GM12873 (cell line): ENCODE results near the gene CAMTA1.

Source experiments
- TF ChIP-seq, protein P1 (sequence below): IDR thresholded peaks from 2 replicates; pipeline ENCODE4 v1.5.1; 2012; ENCODE audit warnings: low read depth, mild to moderate bottlenecking, moderate library complexity, low read length, control low read depth; ENCODE audit not compliant: insufficient read depth; ENCODE audit errors: missing control alignments

Gene CAMTA1

DNA sequence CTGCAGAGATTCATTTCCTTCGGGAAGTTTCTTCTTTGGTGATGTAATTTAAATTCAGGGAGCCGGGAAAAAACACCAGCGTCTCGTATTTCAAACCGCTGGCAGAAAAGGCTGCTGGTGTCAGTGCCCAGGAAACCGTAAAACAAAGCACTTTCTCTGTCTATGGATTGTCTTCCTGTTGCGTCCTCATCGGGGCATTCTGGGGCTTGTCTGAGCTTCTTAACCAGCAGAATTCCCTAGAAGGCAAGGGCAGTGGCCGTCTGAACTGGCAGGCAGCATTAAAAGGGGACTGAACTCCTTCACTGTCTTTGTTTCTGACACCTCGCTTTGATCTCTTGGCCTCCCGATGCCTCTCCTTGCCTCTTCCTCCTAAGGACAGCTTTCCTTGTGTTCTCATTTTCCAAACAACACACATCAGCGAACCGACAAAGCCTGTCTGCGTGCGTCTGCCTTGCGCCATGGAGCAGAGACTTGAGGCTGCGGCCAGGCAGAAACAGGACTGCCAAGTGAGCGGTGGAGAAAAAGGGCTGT lies 594.3 kb downstream of the CAMTA1 start:
- TF ChIP-seq, protein P1, sequence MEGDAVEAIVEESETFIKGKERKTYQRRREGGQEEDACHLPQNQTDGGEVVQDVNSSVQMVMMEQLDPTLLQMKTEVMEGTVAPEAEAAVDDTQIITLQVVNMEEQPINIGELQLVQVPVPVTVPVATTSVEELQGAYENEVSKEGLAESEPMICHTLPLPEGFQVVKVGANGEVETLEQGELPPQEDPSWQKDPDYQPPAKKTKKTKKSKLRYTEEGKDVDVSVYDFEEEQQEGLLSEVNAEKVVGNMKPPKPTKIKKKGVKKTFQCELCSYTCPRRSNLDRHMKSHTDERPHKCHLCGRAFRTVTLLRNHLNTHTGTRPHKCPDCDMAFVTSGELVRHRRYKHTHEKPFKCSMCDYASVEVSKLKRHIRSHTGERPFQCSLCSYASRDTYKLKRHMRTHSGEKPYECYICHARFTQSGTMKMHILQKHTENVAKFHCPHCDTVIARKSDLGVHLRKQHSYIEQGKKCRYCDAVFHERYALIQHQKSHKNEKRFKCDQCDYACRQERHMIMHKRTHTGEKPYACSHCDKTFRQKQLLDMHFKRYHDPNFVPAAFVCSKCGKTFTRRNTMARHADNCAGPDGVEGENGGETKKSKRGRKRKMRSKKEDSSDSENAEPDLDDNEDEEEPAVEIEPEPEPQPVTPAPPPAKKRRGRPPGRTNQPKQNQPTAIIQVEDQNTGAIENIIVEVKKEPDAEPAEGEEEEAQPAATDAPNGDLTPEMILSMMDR, result no peak

DNA sequence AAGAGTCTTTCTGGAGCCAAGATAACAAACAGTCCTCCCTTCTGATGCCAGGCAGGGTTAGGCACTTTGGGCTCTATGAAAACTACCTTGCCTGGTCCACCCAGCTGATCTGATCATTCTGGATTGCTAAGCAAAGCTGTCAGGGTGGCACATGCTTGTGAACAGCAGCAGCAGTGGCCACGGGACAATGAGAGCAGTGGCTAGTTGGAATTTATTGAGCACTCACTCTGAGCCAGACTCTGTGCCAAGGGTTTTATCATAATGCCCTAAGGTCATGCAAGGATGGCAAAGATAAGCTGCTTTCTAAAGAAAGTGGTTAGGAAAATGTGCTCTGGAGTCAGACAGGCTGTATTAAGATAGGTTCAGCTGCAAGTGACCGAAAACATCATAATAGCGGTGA lies 595.5 kb downstream of the CAMTA1 start:
- TF ChIP-seq, protein P1, result no peak

DNA sequence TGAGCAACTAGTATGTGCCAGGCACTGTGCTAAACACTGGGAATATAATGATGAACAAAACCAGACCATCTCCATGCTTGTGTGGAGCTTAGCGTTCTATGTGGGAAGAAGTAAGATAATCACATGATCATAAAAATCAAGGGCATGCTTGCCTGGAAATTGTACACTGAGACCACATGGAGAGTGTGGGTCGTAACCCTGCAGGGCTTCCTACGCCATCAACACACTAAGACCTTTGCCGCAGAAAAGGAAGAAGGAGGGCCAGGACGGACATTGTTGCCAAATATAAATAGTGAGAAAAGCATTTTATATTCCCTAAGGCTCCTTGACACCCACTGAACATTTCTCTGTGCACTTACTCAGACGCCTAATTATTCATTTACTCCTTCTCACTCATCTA lies 597.7 kb downstream of the CAMTA1 start:
- TF ChIP-seq, protein P1, result no peak

DNA sequence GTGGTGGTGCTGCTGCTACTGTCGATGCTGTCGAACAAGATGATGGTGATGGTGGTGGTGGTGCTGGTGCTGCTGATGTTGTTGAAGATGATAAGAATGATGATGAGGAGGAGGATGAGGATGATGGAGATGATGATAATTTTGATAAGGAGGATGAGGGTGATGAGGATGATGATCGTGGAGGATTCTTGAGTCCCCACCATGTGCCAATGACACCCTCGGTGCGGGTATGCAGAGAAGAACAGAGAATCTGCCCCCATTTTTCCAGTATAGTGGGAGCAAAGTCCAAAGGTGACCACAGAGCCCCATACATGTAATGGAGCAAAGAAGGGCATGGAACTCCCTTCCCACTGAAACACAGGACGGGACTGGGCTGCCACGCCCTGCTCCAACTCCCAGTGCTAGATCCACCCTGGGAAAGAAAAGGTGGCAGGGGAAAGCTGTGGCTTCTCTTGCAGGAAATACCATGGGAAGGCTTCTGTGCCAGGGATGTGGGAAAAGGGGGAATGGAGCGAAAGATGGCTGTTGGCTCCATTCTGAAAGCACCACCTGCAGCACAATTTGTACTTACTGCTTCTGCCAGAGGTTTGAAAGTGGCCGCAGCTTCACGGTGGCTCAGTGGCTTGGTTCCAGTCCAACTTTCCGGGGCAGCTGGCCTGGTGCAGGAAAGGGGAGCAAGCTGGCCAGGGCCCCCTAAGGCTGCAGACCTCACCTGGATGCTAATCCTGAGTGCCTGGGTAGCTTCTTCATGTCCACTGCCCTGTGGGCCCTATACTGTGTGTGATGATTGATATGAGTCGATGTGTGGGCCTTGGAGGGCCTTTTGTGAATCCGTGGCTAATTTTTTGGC lies 598.6 kb downstream of the CAMTA1 start:
- TF ChIP-seq, protein P1, result no peak

DNA sequence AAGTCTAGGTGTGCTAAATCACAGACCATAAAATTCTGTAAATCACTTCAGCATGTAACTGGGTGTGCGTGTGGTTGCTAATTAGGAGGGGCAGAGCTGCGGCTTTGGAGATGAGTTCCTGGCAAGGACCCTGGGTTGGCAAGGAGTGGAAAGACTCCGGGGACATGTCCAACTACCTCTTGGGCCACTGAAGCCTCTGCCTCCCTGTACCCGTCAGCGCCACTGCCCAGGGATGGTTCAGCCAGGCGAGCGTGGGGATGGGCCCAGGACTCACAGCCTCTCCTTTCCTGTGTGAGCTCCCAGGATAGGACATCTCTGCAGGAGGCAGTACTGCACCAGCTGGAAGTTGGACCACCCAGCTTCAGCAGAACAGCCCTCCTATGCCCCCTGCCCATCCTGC lies 599.4 kb downstream of the CAMTA1 start:
- TF ChIP-seq, protein P1, result no peak

DNA sequence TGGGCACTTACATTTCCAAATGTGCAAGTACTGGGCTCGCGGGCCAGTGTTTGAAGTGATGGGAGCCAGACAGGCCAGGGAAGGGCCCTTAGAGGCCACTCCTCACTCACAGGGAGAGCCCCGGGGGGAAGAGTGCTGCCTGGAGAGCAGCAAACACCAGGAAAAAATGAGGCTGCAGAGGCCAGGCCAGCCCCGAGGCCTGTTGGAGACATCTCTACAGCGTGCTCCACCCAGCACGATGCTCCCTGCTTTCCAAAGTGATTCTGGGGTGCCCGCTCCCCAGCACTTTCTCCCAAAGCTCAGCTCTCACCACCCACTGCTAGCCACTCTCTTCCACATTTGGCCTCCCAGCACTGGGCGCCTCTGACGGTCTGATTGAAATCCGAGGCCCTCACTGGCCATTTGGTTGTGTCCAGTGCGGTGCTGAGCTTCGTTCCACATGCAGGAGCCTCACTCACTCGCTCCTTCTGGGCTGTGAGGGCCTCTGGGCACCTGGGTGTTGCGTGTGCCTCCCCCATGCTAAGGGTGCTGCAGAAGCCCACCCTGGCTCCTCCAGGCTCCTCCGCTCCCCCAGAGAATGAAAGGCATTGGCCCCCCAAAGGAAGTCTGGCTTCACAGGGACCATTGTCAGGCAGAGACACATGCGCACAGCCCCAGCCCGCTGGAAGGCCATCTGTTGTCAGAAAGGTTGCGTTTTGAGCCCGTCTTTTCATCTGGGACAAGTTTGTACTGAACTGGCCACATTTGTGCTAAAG lies 600.4 kb downstream of the CAMTA1 start:
- TF ChIP-seq, protein P1, result no peak

DNA sequence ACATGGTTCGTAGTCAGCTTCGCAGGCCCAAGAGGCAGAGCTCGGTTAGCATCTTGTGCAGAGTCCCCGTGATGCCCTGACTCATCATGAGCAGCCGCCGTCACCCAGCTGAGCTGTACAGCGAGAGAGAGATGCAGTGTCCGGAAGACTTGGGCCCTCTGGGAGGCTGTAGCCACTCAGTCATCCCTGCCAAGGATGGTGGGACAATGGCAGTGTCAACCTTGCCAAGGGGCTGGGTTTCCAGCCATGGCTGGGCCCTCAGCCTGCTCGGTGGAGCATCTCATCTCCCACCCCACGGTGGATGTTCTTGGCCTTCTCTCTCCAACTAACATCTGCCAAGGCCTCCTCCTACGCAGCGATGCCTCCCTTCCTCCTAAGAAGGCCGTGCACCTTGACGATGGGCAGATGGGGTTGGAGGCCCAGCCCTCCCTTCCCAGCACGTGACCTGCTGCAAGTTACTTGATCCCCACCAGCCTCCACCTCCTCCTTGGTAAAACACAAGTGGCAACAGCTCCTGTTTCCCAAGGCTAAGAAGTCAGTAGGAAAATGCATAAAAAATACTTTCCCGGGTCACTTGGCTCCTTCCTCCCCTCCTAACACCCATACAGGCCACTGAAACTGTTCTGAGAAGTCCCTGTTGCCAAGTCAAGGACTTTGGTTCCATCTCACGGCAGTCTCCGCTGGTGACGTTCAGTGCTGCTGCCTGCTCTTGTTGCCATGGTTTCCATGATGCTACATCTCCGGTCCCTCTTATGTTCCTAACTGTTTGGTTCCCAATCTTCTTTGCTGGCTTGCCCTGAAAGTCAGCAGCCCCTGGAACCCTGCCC lies 601.2 kb downstream of the CAMTA1 start:
- TF ChIP-seq, protein P1, result no peak
